NCI-H510A treated with DMSO at 0.1 percent for 48 hours (cell line): ENCODE data around the gene TFIP11.

Experiments used
- DNase-seq: peaks from one replicate; lab custom pipeline; 2025; lab: John Stamatoyannopoulos, UW

Gene TFIP11

DNA sequence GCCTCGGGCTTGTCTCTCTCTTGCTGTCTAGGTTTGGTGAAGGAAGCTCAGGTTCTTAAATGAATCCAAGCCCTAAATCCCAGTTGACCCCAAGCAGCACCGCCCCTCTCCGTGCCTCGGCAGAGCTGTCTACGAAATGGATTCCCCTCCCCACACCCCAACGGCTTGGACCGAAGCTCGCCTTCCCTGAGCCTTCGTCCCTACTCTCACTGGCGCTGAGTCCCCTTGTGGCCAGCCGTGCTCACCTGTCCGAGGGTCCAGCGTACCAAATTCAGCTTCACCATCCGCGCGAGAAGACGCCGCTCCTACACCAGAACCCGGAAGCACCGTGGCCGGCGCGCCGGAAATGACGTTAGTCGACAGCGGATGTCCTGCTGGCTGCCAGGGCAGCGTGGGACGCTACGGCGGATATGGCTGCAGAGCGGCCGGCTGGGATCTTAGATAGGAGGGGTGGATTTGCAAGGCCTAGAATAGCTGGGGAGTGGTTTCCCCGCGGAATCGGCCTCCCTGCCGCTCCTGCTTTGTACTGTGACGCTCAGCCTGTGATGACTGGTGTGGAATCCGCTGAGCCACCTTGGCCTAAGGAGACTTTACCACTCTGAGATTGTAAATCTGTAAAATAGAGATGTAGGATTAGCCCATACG, at the start of gene TFIP11:
TSS of gene TFIP11 (minus strand) at position 325 of the 645 bp plus-strand sequence. CDS start 2,201 bp downstream, outside the sequence.
- DNase-seq: peak; percentile 66

DNA sequence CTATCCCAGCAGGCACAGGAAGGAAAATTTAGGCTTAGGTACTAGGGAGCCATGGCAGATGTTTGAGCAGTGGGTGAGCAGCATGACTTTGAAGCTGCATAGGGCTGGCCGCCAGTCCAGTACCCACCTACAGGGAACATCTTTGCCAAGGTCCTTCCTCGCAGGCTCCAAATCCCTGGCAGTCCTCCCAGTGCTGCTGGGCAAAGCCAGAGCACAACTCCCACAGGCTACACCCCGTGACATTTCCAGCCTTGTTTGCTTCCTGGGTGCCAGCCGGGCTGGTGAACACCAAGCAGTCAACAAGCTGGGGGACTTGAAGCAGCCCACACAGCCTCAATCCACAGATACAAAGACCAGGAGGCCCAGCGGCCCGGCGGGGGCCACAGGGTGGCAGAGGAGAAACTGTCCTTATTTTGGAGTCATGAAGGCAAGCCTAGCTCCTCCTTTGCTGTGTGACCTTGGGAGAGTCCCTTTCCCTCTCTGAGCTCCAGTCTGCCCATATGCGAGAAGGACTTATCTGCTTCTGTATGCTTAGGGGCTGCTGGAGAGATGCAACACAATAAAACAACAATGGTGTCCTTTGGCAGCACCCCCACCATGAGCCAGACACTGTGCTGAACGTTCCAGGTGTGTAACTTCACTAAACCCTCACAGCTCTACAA, 49.6 kb upstream of the TFIP11 start:
- no peak for DNase-seq

- DNase-seq: no peak
Measured at GRCh38 chr22:26559961-26560575, 47.8 kb upstream of the TFIP11 start.

GRCh38 chr22:26558248-26558895, 46.1 kb upstream of the TFIP11 start:
- DNase-seq: no peak

- DNase-seq: no peak
Measured at GRCh38 chr22:26556904-26557303, 44.6 kb upstream of the TFIP11 start.

DNA sequence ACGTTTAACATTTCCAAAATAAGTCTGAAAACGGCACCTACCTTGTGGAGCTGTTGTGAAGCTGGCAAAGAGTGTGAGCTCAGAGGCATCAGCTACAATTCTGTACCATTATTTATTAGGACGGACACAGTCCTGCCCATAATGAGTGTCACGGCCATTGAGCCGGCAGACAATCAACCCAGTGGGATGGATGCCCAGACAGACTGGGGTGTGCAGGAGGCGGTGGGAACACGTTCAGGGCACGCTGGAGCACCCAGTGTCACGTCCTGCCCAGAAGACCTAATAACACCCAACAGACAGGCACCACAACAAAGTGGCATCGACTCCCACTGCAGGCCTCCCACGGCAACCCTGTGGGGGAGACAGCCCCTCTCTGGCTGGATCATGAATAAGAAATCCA, 43.2 kb upstream of the TFIP11 start:
- DNase-seq: no peak

DNA sequence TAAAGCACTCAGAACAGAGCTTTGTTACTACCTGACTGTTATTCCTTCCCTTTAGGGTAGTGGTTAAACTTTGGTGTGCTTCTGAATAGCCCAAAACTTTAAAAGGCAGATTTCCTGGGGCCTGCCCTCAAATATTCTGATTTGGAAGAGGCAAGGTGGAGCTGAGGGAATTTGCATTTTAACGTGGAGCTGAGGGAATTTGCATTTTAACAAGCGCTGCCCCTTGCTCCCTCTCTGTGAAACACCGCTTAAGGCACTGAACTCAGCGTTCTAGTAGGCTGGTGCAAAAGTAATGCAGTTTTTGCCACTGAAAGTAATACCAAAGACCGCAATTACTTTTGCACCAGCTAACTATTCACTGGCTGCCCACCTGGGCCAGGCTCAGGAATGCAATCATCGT, 42.7 kb upstream of the TFIP11 start:
- DNase-seq: no peak

DNA sequence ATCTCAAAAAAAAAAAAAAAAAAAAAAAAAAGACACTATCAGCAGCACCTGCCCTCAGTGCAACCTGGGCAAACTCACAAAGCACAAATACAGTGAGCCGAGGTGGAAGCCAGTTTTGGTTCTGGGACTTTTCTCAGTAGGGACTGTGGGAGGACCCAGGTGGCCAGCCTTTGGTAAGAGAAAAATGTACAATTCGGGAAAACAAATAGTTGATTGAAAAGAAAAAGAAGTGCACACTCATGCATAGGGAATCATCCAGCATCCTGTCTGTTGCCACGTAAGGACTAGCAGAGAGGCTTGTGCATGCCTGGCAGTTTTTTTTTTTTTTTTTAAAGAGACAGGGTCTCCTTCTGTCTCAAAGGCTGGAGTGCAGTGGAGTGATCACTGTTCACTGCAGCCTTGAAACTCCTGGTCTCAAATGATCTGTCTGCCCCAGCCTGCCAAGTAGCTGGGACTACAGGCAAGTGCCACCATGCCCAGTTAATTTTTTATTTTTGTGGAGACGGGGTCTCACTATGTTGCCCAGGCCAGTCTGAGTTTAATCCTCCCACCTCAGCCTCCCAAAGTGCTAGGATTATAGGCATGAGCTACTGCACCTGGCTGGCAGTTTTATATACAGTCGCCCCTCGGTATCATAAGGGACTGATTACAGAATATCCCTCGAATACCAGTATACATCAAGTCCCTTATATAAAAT, 40.9 kb upstream of the TFIP11 start:
- peak; percentile 8 for DNase-seq

DNA sequence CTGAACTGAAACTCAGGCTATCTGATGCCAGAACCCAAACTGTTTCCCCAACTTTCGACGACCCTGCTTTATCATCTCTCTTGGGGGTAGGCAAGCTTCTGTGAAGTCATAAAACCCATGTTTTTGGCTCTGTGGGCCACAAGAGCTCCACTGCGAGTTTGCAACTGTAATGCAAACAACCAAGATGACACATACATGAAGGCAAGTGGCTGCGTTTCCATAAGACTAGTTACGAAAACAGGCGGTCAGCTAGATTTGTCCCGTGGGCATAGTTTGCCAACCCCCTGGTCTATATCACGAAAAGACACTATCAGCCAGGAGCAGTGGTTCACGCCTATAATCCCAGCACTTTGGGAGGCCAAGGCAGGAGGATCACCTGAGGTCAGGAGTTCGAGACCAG, 40.2 kb upstream of the TFIP11 start:
- no peak for DNase-seq

DNA sequence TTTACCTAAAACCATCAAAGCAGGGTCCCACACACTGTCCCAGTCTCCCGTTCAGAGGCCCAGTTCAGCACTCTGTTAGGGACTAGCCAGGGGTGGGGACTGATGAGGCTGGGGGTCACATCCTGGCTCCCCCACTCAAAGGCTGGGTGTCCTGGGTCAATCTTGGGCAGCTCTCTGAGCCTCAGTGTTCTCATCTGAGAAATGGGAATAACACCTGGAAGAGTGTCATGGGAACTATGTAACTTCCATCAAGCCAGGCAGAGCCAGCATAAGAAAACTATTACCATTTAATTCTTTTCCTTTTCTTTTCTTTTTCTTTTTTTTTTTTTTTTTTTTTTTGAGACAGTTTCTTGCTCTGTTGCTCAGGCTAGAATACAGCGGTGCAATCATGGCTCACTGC, 39.3 kb upstream of the TFIP11 start:
- no peak for DNase-seq

DNA sequence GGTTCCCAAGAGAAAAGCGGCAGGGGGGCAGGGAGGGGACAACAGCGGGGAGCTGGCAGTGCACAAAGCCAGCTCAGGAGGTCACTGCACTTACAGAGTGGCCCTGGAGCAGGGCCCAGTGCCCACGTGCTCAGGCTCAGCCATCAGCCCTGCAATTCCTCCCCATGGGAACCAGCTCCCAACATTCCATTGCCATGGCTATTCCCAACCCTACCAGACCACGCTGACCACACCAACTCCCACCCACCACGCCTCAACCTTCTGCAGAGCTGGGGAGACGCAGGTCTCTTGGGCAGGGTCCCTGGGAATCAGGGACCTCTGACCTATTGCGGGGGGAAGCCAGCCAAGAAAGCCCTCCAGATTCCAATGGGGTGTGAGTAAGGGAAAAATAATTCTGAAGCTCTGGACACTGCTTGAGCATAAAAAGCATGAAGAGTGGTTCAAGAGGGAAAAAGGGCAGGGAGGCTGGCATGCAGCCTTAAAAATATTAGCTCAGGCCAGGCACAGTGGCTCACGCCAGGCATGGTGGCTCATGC, 38.3 kb upstream of the TFIP11 start:
- no peak for DNase-seq

- no peak for DNase-seq
Measured at GRCh38 chr22:26549902-26550497, 37.7 kb upstream of the TFIP11 start.

DNA sequence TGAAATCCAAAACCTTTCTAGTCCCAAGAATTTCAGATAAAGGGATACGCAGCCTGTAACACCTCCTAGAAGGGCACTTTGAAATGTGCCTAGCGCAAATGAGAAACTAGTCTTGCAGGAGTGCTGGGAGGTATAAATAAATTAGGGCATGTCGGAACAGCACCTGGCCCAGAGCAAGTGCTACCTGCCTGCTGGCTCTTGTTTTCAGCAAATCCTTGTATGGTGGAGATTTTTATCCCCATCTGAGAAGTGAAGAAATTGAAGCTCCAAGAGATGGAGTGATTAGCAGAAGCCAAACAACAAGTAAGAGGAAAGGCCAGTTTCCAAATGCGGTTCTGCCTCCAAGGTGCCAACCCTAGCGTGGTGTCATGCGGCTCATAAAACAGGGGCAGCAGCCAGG, 36.7 kb upstream of the TFIP11 start:
- no peak for DNase-seq

GRCh38 chr22:26548303-26548702, 36.0 kb upstream of the TFIP11 start:
- DNase-seq: no peak

DNA sequence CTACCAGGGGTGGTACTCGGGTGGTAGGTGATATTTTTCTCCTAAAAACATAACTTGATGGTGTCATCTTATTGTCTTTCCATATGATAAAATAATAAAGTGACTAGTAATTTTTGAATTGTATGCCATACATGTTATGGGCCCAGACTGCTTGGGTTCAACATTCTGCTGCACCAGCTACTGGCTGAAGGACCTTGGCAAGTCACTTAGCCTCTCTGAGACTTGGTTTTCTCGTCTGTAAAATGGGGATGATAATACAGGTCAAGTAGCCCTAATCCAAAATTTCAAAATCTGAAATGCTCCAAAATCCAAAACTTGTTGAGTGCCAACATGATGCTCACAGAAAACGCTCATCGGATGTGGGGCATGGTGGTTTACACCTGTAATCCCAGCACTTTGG, 35.6 kb upstream of the TFIP11 start:
- no peak for DNase-seq

DNA sequence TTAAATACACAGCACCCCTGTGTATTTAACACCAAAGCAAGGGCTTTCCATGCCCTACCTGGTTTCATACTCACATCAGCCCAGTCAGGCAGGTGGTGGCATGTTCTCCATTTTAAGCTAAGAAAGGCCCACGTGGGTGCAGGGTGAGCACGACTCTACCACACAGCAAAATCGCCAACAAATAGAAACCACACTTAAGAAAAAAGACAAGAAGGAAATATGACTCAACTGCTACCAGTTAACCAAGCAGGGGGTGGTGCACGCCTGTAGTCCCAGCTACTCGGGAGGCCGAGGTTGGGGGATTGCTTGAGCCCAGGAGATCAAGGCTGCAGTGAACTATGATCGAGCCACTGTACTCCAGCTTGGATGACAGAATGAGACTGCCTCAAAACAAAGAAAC, 35.2 kb upstream of the TFIP11 start:
- no peak for DNase-seq

- DNase-seq: peak; percentile 45
Measured at GRCh38 chr22:26546282-26546681, 34.0 kb upstream of the TFIP11 start.

- DNase-seq: no peak
Measured at GRCh38 chr22:26545827-26546226, 33.6 kb upstream of the TFIP11 start.

- no peak for DNase-seq
Measured at GRCh38 chr22:26545385-26545784, 33.1 kb upstream of the TFIP11 start.

GRCh38 chr22:26544489-26544888, 32.2 kb upstream of the TFIP11 start:
- no peak for DNase-seq

GRCh38 chr22:26542831-26543230, 30.6 kb upstream of the TFIP11 start:
- DNase-seq: no peak
